HG02623 (cell line): Measurements from ENCODE around the gene B3GNT4.
A peak's percentile ranks its signal among the peaks of the same experiment; 100 is the strongest.
"Not testable (repeated sequence)": the region's sequence is repeated elsewhere in the genome, so short reads cannot be mapped to it uniquely, and the experiment has no call there.

Source experiments
- ATAC-seq: cut with Tn5 transposase; IDR thresholded peaks from one replicate; pipeline ENCODE4 v1.9.1; 2021; ENCODE audit warnings: moderate library complexity; ENCODE audit not compliant: unreplicated experiment

Gene B3GNT4

GRCh38 chr12:122215771-122216170, 12.3 kb downstream of the B3GNT4 start:
- no peak for ATAC-seq

GRCh38 chr12:122216445-122216844, 12.9 kb downstream of the B3GNT4 start:
- ATAC-seq: no peak

GRCh38 chr12:122225683-122226365, 22.3 kb downstream of the B3GNT4 start, which contains the start of gene DIABLO:
Gene DIABLO (minus strand): TSS chr12:122226052. CDS start chr12:122226014, 38 bp downstream.
- peak; percentile 94 for ATAC-seq

- ATAC-seq: peak; percentile 1
Measured at GRCh38 chr12:122226366-122227125, 23.0 kb downstream of the B3GNT4 start.

GRCh38 chr12:122227341-122227740, 23.8 kb downstream of the B3GNT4 start:
- no peak for ATAC-seq

GRCh38 chr12:122228092-122228491, 24.6 kb downstream of the B3GNT4 start:
- ATAC-seq: no peak

- ATAC-seq: no peak
Measured at GRCh38 chr12:122230798-122231197, 27.3 kb downstream of the B3GNT4 start.

GRCh38 chr12:122232691-122233090, 29.2 kb downstream of the B3GNT4 start:
- ATAC-seq: no peak

GRCh38 chr12:122235741-122236140, 32.2 kb downstream of the B3GNT4 start:
- ATAC-seq: no peak

GRCh38 chr12:122238861-122239260, 35.4 kb downstream of the B3GNT4 start:
- no peak for ATAC-seq

- ATAC-seq: no peak
Measured at GRCh38 chr12:122243965-122244364, 40.5 kb downstream of the B3GNT4 start.

GRCh38 chr12:122244565-122245371, 41.3 kb downstream of the B3GNT4 start:
- ATAC-seq: no peak

GRCh38 chr12:122245553-122245952, 42.0 kb downstream of the B3GNT4 start:
- ATAC-seq: no peak

- no peak for ATAC-seq
Measured at GRCh38 chr12:122250047-122250446, 46.5 kb downstream of the B3GNT4 start.

GRCh38 chr12:122250536-122250935, 47.0 kb downstream of the B3GNT4 start:
- no peak for ATAC-seq

- not testable (repeated sequence) for ATAC-seq
Measured at GRCh38 chr12:122258462-122258861, 55.0 kb downstream of the B3GNT4 start.
